IMR-90 (cell line): Measurements from ENCODE around the gene TDRKH. TPM values are rescaled to one million over a fixed set of nuclear protein-coding genes. Genes with fewer than 3 reads are reported as not detected.

Experiments
- ATAC-seq: fragments of 200-7000 bp; cut with Tn5 transposase; 2 replicates; pipeline ENCODE4 v1.9.1; 2020; ENCODE audit warnings: low read depth, mild to moderate bottlenecking, moderate library complexity
- BruUV-seq: library from RNA; stranded (reverse); fragments of 400-500 nt; replicated peaks from 2 replicates; lab custom pipeline; 2021; lab: Mats Ljungman, UMichigan
- CTCF ChIA-PET: fragments of 300-600 bp; formaldehyde crosslinking; extraction: SDS; loops from one replicate; lab custom pipeline; 2021; ENCODE audit warnings: antibody characterized with exemption; lab: Yijun Ruan, JAX
- POLR2A ChIA-PET: fragments of 300-600 bp; sonication (Branson Sonifier 250); formaldehyde crosslinking; loops from one replicate; lab custom pipeline; 2022; ENCODE audit warnings: antibody characterized with exemption; ENCODE audit not compliant: unreplicated experiment; lab: Charles Lee
- DNase-seq: peaks from one replicate; pipeline ENCODE4 v3.0.0; 2013
- H2AFZ ChIP-seq: replicated peaks from 2 replicates; pipeline ENCODE3; 2013; ENCODE audit warnings: low read length, mild to moderate bottlenecking; ENCODE audit not compliant: poor library complexity
- H2AK5ac ChIP-seq: 2 replicates; pipeline ENCODE4 v1.6.1; 2013; ENCODE audit warnings: low read depth, low read length, inconsistent platforms
- H2AK9ac ChIP-seq: replicated peaks from 2 replicates; pipeline ENCODE3; 2013; ENCODE audit warnings: mild to moderate bottlenecking, low read depth, low read length, moderate library complexity; ENCODE audit not compliant: poor library complexity
- H2BK120ac ChIP-seq: 2 replicates; pipeline ENCODE4 v1.6.1; 2013; ENCODE audit warnings: low read depth, low read length, inconsistent platforms
- H2BK15ac ChIP-seq: 3 replicates; pipeline ENCODE4 v1.6.1; 2013; ENCODE audit warnings: low read depth, low read length, inconsistent platforms
- H2BK20ac ChIP-seq: 2 replicates; pipeline ENCODE4 v1.6.1; 2013; ENCODE audit warnings: low read depth, mild to moderate bottlenecking, inconsistent platforms, low read length, moderate library complexity
- H2BK5ac ChIP-seq: 2 replicates; pipeline ENCODE4 v1.6.1; 2013; ENCODE audit warnings: mild to moderate bottlenecking, low read depth, low read length, inconsistent platforms; ENCODE audit not compliant: poor library complexity, severe bottlenecking
- H3K14ac ChIP-seq: replicated peaks from 2 replicates; pipeline ENCODE4 v1.6.1; 2013; ENCODE audit warnings: low read depth, low read length, inconsistent platforms
- H3K18ac ChIP-seq: 2 replicates; pipeline ENCODE4 v1.6.1; 2013; ENCODE audit warnings: low read depth, low read length, control low read depth
- H3K23ac ChIP-seq: 2 replicates; pipeline ENCODE4 v1.6.1; 2013; ENCODE audit warnings: low read depth, low read length, inconsistent platforms
- H3K27ac ChIP-seq: 2 replicates; pipeline ENCODE4 v1.5.1; 2013; ENCODE audit warnings: mild to moderate bottlenecking, control low read depth, low read length; ENCODE audit not compliant: insufficient read depth
- H3K27me3 ChIP-seq: 2 replicates; pipeline ENCODE4 v1.6.1; 2013; ENCODE audit warnings: low read length; ENCODE audit not compliant: control insufficient read depth, insufficient read depth
- H3K36me3 ChIP-seq: 2 replicates; pipeline ENCODE4 v1.6.1; 2013; ENCODE audit warnings: low read length, mixed read lengths; ENCODE audit not compliant: control insufficient read depth, insufficient read depth
- H3K4ac ChIP-seq: 2 replicates; pipeline ENCODE4 v1.6.1; 2013; ENCODE audit warnings: low read depth, low read length, inconsistent platforms
- H3K4me1 ChIP-seq: 2 replicates; pipeline ENCODE4 v1.6.1; 2013; ENCODE audit warnings: low read length, mixed read lengths; ENCODE audit not compliant: control insufficient read depth, insufficient read depth
- H3K4me2 ChIP-seq: 2 replicates; pipeline ENCODE4 v1.6.1; 2013; ENCODE audit warnings: low read depth, mild to moderate bottlenecking, control low read depth, low read length, moderate library complexity
- H3K4me3 ChIP-seq: 2 replicates; pipeline ENCODE4 v1.5.1; 2013; ENCODE audit warnings: low read depth, mild to moderate bottlenecking, control low read depth, low read length, moderate library complexity; ENCODE audit not compliant: insufficient read depth
- H3K56ac ChIP-seq: 2 replicates; pipeline ENCODE4 v1.6.1; 2013; ENCODE audit warnings: low read length, inconsistent platforms; ENCODE audit not compliant: insufficient read depth; ENCODE audit errors: extremely low read depth
- H3K79me1 ChIP-seq, 2 experiments: 2 replicates each; pipeline ENCODE4 v1.6.1; 2013; ENCODE audit warnings: low read length in 2 of 2, inconsistent platforms in 1 of 2, low read depth in 1 of 2
- H3K9ac ChIP-seq: 2 replicates; pipeline ENCODE4 v1.6.1; 2013; ENCODE audit warnings: low read depth, low read length, control low read depth
- H3K9me1 ChIP-seq: 2 replicates; pipeline ENCODE4 v1.6.1; 2013; ENCODE audit warnings: low read length, inconsistent platforms; ENCODE audit not compliant: insufficient read depth
- H3K9me3 ChIP-seq: 2 replicates; pipeline ENCODE4 v1.6.1; 2013; ENCODE audit warnings: low read length; ENCODE audit not compliant: control insufficient read depth, insufficient read depth
- H4K20me1 ChIP-seq: 2 replicates; pipeline ENCODE4 v1.6.1; 2013; ENCODE audit warnings: low read length, inconsistent platforms; ENCODE audit not compliant: insufficient read depth
- H4K5ac ChIP-seq: 2 replicates; pipeline ENCODE4 v1.6.1; 2013; ENCODE audit warnings: mild to moderate bottlenecking, low read depth, low read length, control low read depth
- H4K8ac ChIP-seq, 2 experiments: 2 replicates each; pipeline ENCODE4 v1.6.1; 2013; ENCODE audit warnings: low read depth in 2 of 2, low read length in 2 of 2, control low read depth in 1 of 2, inconsistent platforms in 1 of 2
- H4K91ac ChIP-seq: 2 replicates; pipeline ENCODE4 v1.6.1; 2013; ENCODE audit warnings: low read depth, low read length, inconsistent platforms; ENCODE audit not compliant: insufficient read depth
- BHLHE40 ChIP-seq: fragments of 150-350 bp; IDR thresholded peaks from 2 replicates; pipeline ENCODE4 v1.6.1; 2016; ENCODE audit warnings: mild to moderate bottlenecking, low read depth, low read length
- CEBPB ChIP-seq: IDR thresholded peaks from 2 replicates; pipeline ENCODE4 v1.6.1; 2012; ENCODE audit warnings: low read depth, low read length, improper control_type of control experiment
- FOS ChIP-seq: fragments of 150-350 bp; IDR thresholded peaks from 2 replicates; pipeline ENCODE4 v1.6.1; 2016; ENCODE audit warnings: low read depth, low read length
- MAFK ChIP-seq: IDR thresholded peaks from 2 replicates; pipeline ENCODE4 v1.6.1; 2012; ENCODE audit warnings: low read depth, low read length, improper control_type of control experiment
- MAZ ChIP-seq: IDR thresholded peaks from 2 replicates; pipeline ENCODE4 v1.6.1; 2012; ENCODE audit warnings: low read depth, mild to moderate bottlenecking, low read length, improper control_type of control experiment, moderate library complexity, borderline replicate concordance
- RAD21 ChIP-seq: IDR thresholded peaks from 2 replicates; pipeline ENCODE4 v1.6.1; 2012; ENCODE audit warnings: low read length, improper control_type of control experiment
- WGBS, 2 experiments: methylation state at CpG; one replicate each; pipeline versions ENCODE4 v1.1.5 to v1.1.7; 2013; ENCODE audit warnings: missing lambda C conversion rate in 2 of 2; ENCODE audit not compliant: insufficient read length in 1 of 2; ENCODE audit errors: extremely low coverage in 2 of 2; 5-methylcytosine and 5-hydroxymethylcytosine counted together
- dilution Hi-C: fragments of 300-500 bp; cut with HindIII; formaldehyde crosslinking; loops from one replicate; pipeline ENCODE4 v1.14.3; 2018; ENCODE audit warnings: low sequenced_read_pairs; ENCODE audit not compliant: unreplicated experiment
- in situ Hi-C: fragments of 300-500 bp; cut with MboI; formaldehyde crosslinking; loops from 3 replicates; pipeline ENCODE4 v1.14.3; 2019; ENCODE audit warnings: low sequenced_read_pairs, inconsistent platforms, mixed read lengths
- intact Hi-C: fragments of 100-400 bp; cut with micrococcal nuclease; formaldehyde crosslinking; loops from 2 replicates; pipeline ENCODE4 v1.10.0; 2022
- polyA plus RNA-seq, 3 experiments: library from polyadenylated mRNA; depleted of rRNA; stranded (reverse); fragments of >200 nt; gene quantifications; 2 replicates each; pipeline ENCODE4 v1.2.3, GENCODE V29; 2012; ENCODE audit warnings: low replicate concordance in 1 of 3
- total RNA-seq: library from RNA; depleted of rRNA; stranded (reverse); fragments of >200 nt; gene quantifications from 2 replicates; pipeline ENCODE4 v1.2.3, GENCODE V29; 2012
- TF ChIP-seq, protein P1 (sequence below): fragments of 150-350 bp; IDR thresholded peaks from 2 replicates; pipeline ENCODE4 v1.6.1; 2017; ENCODE audit warnings: mild to moderate bottlenecking, antibody characterized with exemption, low read length, low read depth

The TDRKH gene
- total and polyA plus RNA-seq, 2 of the 4 experiments (the other 2 are of a cell fraction) = 1.2 to 2.2 TPM

DNA sequence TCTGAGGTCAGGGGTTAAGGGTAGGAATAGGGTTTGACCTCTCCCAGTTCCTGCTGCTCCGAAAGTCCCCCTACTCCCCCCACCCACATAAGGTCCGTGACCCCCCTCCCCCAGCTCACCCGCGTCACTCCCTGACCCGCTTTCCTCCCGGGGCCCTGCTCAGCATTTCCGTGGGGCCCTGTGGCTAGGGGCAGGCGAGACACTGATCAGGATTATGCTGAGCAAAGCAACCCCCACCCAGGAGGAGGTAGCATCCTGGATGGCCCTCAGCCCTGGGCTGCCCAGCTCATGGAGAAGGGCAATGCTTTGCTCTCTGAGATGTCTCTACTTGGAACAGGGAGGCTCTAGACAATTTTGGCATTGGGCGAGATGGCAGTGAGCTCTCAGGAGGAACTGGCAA, 37.6 kb upstream of the TDRKH start:
- no peak overlapping the region for H3K14ac ChIP-seq
- no peak overlapping the region for H3K56ac ChIP-seq
- H4K5ac ChIP-seq = no peak overlapping the region
- no peak overlapping the region for H3K23ac ChIP-seq
- no peak overlapping the region for H3K9ac ChIP-seq
- H3K27ac ChIP-seq = no peak overlapping the region
- H2BK20ac ChIP-seq = no peak overlapping the region
- dilution Hi-C loops = no loop called here
- no peak for DNase-seq
- H3K27me3 ChIP-seq = peaks cover 63% of the 10 kb centered on the region
- H2AK5ac ChIP-seq = no peak overlapping the region
- in situ Hi-C loops = no loop called here
- intact Hi-C loops = no loop called here
- no peak overlapping the region for H2BK15ac ChIP-seq
- H3K4me3 ChIP-seq = no peak overlapping the region
- WGBS, 2 experiments = 100% methylated on average over 1 of the region's 9 CpGs; no CpG with 5 or more reads in 1 of the 2 experiments
- no peak overlapping the region for H3K18ac ChIP-seq
- H3K4ac ChIP-seq = no peak overlapping the region
- H3K4me1 ChIP-seq = no peaks in the 10 kb centered on the region
- H4K91ac ChIP-seq = no peak overlapping the region
- no peaks in the 10 kb centered on the region for H3K79me1 ChIP-seq
- TF ChIP-seq MAZ (no peak), FOS (no peak), BHLHE40 (no peak), MAFK (no peak), CEBPB (no peak), RAD21 (no peak)
- TF ChIP-seq, protein P1, sequence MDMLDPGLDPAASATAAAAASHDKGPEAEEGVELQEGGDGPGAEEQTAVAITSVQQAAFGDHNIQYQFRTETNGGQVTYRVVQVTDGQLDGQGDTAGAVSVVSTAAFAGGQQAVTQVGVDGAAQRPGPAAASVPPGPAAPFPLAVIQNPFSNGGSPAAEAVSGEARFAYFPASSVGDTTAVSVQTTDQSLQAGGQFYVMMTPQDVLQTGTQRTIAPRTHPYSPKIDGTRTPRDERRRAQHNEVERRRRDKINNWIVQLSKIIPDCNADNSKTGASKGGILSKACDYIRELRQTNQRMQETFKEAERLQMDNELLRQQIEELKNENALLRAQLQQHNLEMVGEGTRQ = no peak
- no peak overlapping the region for H4K8ac ChIP-seq
- BruUV-seq = no TSS peak
- no peaks in the 10 kb centered on the region for H3K9me1 ChIP-seq
- no peaks in the 10 kb centered on the region for H3K9me3 ChIP-seq
- H3K36me3 ChIP-seq = no peaks in the 10 kb centered on the region
- CTCF ChIA-PET = interaction anchor here (0.7 kb wide), 1 partner anchor 115 kb away, joined by 3 read pairs; no protein-coding TSS in a partner anchor
- no peak overlapping the region for H2BK5ac ChIP-seq
- no peak overlapping the region for H2AK9ac ChIP-seq
- H3K4me2 ChIP-seq = no peak overlapping the region
- no peak overlapping the region for H2AFZ ChIP-seq
- no peaks in the 10 kb centered on the region for H4K20me1 ChIP-seq
- ATAC-seq = no peak
- POLR2A ChIA-PET = no interaction called here
- H2BK120ac ChIP-seq = no peak overlapping the region
